ENCODE measurements around the gene PORCN. TPM values are rescaled to one million over a fixed set of nuclear protein-coding genes. Genes with fewer than 3 reads are reported as not detected.

PORCN gene
- total and polyA plus RNA-seq, 2 of the 13 experiments (the other 11 are each of a cell fraction or from before 2014, with no cell fraction given) = 3.9 to 5.8 TPM

DNA sequence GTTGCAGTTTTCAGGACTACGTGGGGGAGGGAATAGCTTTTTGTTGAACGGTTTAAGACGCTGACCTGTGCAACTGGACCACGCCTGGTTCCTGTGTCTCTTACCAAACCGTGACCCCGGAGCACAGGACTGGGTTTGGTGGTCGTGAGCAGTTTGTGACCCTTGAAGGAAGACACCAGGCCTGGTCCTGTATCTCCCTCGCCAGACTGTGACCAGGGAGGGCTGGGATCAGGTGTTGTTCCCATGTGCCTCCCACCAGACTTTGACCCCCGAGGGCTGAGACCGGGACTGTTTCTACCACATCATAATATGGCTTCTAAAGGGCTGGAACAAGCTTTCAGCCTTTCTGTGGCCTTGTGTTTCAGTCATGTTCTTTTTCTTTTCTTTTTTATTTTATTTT, 13.5 kb downstream of the PORCN start (continued):
- TF ChIP-seq, protein P1, sequence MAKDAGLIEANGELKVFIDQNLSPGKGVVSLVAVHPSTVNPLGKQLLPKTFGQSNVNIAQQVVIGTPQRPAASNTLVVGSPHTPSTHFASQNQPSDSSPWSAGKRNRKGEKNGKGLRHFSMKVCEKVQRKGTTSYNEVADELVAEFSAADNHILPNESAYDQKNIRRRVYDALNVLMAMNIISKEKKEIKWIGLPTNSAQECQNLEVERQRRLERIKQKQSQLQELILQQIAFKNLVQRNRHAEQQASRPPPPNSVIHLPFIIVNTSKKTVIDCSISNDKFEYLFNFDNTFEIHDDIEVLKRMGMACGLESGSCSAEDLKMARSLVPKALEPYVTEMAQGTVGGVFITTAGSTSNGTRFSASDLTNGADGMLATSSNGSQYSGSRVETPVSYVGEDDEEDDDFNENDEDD (CRISPR knock-in tag; IDR thresholded peaks at IDR 0.05; ENCODE audit: borderline replicate concordance) = 0 out of 2 replicates have a peak, but pooled peaks have one; percentile 19
- TF ChIP-seq HNF4A (CRISPR knock-in tag; IDR thresholded peaks at IDR 0.05) (peak; percentile 65), ZNF790 (CRISPR knock-in tag; IDR thresholded peaks at IDR 0.05; ENCODE audit: borderline replicate concordance) (no peak), BORCS8-MEF2B (CRISPR knock-in tag; IDR thresholded peaks at IDR 0.05) (0 out of 2 replicates have a peak, but pooled peaks have one; percentile 31), HNF4G (IDR thresholded peaks at IDR 0.05; ENCODE audit: borderline replicate concordance, low read depth, low read length) (peak; percentile 51), HNF4G (CRISPR knock-in tag; IDR thresholded peaks at IDR 0.05; ENCODE audit: borderline replicate concordance, low read depth) (no peak), MYC (CRISPR knock-in tag; IDR thresholded peaks at IDR 0.05; ENCODE audit: borderline replicate concordance) (peak; percentile 57; the same call in 1 of the 2 replicates), POLR2AphosphoS5 (IDR thresholded peaks at IDR 0.05; ENCODE audit: low read depth, low read length) (peak; percentile 56)
- TF ChIP-seq, protein P2, sequence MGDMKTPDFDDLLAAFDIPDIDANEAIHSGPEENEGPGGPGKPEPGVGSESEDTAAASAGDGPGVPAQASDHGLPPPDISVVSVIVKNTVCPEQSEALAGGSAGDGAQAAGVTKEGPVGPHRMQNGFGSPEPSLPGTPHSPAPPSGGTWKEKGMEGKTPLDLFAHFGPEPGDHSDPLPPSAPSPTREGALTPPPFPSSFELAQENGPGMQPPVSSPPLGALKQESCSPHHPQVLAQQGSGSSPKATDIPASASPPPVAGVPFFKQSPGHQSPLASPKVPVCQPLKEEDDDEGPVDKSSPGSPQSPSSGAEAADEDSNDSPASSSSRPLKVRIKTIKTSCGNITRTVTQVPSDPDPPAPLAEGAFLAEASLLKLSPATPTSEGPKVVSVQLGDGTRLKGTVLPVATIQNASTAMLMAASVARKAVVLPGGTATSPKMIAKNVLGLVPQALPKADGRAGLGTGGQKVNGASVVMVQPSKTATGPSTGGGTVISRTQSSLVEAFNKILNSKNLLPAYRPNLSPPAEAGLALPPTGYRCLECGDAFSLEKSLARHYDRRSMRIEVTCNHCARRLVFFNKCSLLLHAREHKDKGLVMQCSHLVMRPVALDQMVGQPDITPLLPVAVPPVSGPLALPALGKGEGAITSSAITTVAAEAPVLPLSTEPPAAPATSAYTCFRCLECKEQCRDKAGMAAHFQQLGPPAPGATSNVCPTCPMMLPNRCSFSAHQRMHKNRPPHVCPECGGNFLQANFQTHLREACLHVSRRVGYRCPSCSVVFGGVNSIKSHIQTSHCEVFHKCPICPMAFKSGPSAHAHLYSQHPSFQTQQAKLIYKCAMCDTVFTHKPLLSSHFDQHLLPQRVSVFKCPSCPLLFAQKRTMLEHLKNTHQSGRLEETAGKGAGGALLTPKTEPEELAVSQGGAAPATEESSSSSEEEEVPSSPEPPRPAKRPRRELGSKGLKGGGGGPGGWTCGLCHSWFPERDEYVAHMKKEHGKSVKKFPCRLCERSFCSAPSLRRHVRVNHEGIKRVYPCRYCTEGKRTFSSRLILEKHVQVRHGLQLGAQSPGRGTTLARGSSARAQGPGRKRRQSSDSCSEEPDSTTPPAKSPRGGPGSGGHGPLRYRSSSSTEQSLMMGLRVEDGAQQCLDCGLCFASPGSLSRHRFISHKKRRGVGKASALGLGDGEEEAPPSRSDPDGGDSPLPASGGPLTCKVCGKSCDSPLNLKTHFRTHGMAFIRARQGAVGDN (CRISPR knock-in tag; IDR thresholded peaks at IDR 0.05) = peak; percentile 54; the same call in 1 of the 2 replicates

Data from HepG2 (cell line).